Mesothelial cell of epicardium (in vitro differentiated cells): ENCODE measurements around the gene CD3G. TPM values are rescaled to one million over a fixed set of nuclear protein-coding genes. Genes with fewer than 3 reads are reported as not detected.

Experiments
- total RNA-seq: library from RNA; stranded (reverse); gene quantifications from 3 replicates; pipeline ENCODE4 v1.2.1, GENCODE V29; 2021

Gene CD3G
- total RNA-seq, 1 donor from 2014 or later, result not detected

Other genes with a start within 250 kb of the CD3G start
- 1.2 to 1.9 TPM (median 1.5 TPM) in 3 replicates for gene SCN4B, start 191.5 kb upstream of the CD3G start, total RNA-seq
- gene SCN2B, start 167.7 kb upstream of the CD3G start, total RNA-seq, result 2.3 to 2.5 TPM (median 2.4 TPM) in 3 replicates
- not detected in 3 replicates for gene JAML, start 119.3 kb upstream of the CD3G start, total RNA-seq
- 5.0 to 5.7 TPM (median 5.2 TPM) in 3 replicates for gene MPZL3, start 92.0 kb upstream of the CD3G start, total RNA-seq
- gene MPZL2, start 80.0 kb upstream of the CD3G start, total RNA-seq, result 32.3 to 36.9 TPM (median 32.8 TPM) in 3 replicates
- not detected in 3 replicates for gene CD3E, start 39.6 kb upstream of the CD3G start, total RNA-seq
- not detected in 3 replicates for gene CD3D, start 1.6 kb upstream of the CD3G start, total RNA-seq
- gene UBE4A, start 15.3 kb downstream of the CD3G start, total RNA-seq, result 40.5 to 41.5 TPM (median 41.5 TPM) in 3 replicates
- gene ATP5MG, start 57.3 kb downstream of the CD3G start, total RNA-seq, result 168 to 188 TPM (median 180 TPM) in 3 replicates
- 83.6 to 85.8 TPM (median 83.7 TPM) in 3 replicates for gene KMT2A, start 92.1 kb downstream of the CD3G start, total RNA-seq
- gene TTC36, start 183.1 kb downstream of the CD3G start, total RNA-seq, result 1.1 TPM in 3 replicates
- gene TMEM25, start 186.8 kb downstream of the CD3G start, total RNA-seq, result 46.1 to 48.0 TPM (median 46.7 TPM) in 3 replicates
- gene IFT46, start 221.6 kb downstream of the CD3G start, total RNA-seq, result 22.3 to 24.1 TPM (median 23.7 TPM) in 3 replicates
- 139 to 144 TPM (median 140 TPM) in 3 replicates for gene ARCN1, start 228.1 kb downstream of the CD3G start, total RNA-seq